Left forelimb (tissue), 1 donor: ENCODE results near the gene LATS2.

Source experiments
- DNase-seq: peaks from one replicate; pipeline ENCODE4 v3.0.0-alpha.2; 2018; ENCODE audit warnings: low spot score

The LATS2 gene

DNA sequence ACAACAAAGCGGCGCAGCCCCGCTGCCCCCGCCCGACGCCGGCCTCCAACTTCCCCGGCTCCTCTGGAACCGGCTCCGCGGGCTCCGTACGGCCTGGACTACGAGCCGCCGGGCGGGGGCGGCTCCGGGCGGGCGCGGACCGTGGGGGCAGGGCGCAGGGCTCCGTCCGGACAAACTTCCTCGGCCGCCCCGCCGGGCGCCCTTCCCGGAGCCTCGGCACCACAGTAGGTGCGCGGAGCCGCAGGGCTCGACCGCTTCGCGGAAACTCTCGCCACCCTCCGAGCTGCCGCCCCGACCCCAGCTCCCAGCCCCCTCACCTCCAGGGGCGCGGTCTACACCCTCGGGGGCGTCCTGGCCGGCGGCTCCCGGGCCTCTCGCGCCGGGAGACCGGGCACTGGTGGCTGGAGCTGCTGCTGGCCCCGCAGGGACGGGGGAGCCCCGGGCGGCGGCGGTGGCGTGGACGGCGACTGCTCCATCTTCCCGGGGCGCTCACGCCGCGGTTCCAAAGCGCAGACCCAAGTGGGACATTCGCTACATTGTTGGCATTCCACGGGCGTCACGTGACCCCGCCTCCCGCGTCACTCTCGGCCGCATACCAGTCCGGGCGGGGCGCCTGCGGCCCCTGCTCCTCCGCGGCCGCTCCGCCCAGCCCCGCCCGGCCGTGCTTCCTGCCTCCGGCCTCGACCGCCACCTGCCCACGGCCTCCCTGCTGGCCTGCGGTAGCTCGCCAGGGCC, at the start of gene LATS2:
Gene LATS2, minus strand, starts transcription at position 558 of the 735 bp plus-strand sequence. CDS start 15,560 bp downstream, outside the sequence.
- DNase-seq, result peak; percentile 96

DNA sequence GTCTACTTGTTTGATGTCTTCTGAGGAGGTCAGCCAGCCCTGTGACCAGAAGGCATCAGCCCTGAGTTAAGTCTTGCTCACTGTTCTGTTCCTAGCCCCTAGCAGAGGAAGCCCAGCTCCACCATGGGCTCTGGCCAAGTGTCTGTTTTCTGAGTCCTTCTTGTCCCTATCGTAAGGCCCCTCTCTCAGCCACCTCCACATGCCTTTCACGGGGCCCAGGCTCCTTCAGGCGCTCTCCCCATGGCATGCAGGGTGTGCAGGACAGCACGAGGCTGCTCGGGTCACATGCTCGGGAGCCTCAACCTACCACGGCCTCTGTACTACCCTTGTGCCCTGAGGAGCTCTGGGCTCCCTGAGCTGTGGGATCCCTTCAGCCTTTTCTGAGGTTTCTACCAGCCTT, 47.8 kb upstream of the LATS2 start:
- DNase-seq, result no peak

DNA sequence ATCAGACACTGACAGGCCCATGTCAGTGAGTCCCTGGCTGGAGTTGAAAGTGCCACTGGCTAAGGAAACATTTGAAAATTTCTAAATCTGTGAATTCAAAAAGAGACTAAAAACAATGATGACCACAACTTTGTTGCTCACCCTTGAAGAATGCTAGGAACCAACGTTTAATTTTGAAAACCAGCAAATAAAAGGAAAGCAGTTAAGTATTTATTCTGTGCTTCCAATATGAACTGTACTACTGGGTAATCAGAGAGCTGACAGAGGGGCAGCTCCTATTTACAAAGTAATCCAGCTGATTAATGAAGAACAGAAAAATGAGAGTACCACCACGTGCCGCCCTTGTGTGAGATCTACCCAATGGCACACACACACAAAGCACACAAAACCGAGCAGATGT, 44.7 kb upstream of the LATS2 start:
- DNase-seq, result no peak

DNA sequence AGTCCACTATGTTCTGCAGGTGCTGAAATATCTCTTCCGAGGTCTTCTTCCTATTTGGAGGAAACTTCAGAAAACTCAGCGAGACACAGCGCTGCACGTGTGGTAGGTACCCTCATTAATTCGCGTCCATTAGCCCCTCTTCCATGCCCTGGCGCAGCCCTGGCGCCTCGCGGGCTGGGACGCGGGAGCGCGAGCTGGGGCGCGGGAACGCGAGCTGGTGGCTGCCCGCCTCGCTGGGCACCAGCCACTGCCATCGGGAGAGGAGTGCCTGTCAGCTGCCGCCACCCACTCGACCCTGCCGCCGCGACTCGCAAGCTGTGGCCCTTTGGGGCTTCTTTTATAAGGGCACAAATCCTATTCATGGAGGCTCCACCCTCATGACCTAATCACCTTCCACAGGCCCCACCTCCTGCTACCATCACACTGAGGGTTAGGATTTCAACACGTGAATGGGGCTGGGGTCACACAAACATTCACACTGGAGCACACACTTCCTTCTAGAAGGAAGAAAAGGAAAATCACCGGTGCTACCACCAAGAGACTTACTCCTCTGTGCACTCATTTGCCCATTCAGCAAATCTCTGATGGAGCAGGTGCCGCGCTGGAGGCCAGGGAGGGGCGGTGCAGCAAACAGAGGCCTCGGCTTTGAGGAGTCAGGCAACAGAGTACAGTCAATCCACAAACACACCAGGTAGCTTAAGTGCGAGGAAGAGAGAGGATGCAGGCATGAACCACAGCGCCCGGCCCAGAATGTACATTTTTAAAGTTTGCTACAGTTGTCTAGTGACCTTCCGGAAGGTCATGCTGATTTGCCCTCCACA, 43.0 kb upstream of the LATS2 start:
- DNase-seq, result no peak

DNA sequence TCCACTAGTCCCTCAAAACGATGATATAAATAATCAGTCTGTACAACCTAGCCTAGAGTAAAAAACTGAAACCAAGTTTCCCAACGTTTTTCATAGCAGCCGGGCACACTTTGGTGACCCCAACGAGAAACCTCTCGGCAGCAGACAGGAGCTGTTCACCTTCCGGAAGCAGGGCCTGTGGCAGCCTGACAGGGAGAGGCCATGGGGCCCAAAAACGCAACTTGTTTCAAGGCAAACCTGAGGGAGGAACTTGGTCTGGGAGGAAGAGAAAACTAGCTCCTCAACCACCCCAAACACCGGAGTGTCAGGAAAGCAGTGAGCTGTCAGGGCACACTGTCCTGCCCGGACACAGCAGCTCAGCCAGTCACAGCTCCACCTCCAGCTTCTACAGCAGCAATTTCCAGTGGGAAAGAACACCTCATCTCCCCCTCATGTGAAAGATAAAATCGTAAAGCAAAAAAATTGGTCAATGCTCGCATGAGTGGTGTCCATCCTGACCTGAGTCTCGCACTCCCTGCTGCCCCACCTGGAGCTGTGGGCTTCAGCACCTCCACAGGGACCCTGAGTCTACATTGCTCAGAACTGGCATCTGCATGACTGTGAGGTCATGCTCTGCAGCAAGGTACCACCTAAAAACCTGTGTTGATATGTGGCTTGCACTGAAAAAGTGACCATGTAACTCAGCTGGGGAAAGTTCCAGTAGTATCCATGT, 40.6 kb upstream of the LATS2 start:
- no peak for DNase-seq

DNA sequence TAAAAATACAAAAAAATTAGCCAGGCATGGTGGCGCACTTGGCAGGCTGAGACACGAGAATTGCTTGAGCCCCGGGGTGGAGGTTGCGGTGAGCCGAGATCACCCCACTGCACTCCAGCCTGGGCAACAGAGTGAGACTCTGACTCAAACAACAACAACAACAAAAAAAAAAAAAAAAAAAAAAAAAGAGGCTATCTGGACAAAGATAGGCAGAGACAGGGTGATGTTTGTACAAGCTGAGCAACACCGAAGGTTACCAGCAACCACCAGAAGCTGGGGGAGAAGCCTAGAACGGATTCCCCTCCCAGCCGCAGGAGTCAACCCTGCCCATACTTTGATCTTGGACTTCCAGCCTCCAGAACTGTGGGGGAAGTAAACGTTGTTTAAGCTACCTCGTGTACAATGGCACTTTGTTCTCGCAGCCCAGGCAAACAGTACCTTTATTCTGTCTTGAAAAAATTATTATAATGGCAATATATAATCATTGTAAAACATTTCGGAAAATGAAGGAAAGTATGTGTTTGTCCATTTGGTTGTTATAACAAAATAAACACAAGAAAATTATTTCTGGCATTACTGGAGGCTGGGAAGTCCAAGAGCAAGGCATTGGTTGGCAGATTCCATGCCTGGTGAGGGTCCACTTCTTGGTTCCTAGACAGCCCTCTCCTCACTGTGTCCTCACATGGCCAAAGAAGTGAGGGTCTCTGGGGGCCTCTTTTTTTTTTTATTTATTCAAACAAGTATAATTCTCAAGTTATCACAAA, 39.8 kb upstream of the LATS2 start:
- DNase-seq, result no peak

DNA sequence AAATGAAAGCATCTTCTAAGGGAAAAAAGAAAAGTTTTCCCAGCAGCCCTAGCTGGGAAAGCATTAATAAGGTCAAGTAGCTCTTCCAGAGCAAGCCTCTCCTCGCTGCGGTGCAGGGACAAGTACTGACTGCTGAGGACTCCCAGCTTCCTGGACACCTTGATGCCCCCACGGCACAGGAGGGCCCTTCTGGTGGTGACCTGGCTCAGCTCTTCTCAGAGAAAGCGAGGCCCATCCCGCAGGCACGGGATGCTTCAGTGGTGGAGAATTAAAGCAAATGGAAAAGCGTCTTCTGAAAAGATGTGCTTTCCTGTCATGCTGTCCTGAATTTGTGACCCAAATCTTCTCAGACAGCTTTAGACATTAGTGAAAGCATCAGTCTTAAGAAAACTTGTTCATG, 38.8 kb upstream of the LATS2 start:
- DNase-seq, result no peak

DNA sequence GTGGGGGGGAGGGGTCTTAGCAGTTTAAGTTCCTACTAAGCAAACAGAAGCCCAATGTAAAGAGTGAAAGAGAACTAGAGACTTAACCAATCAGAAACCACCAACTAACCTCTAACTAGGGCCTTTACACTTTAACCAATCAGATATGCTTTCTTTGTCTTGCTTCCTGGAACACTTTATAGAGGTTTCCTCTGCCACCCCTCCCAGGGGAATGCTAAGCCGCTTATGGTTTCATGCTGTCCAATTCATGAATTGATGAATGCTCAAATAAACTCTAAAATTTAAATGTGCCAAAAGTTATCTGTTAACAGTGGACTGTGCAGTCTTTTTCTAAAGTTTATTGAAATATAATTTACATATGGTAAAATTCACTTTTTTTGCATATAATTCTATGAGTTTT, 33.9 kb upstream of the LATS2 start:
- DNase-seq, result no peak

DNA sequence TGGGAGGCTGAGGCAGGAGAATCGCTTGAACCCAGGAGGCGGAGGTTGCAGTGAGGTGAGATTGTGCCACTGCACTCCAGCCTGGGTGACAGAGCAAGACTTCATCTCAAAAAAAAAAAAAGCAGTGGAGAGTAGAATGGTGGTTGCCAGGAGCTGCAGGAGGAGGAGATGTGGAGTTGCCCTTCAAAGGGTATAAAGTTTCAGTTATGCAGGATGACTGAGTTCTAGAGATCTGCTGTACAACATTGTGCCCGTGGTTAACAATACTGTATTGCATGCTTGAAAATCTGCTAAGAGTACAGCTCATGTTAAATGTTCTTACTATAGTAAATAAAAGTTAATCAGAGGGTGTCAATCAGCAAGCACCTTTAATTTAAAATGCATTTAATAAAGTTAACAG, 28.4 kb upstream of the LATS2 start:
- DNase-seq, result no peak

DNA sequence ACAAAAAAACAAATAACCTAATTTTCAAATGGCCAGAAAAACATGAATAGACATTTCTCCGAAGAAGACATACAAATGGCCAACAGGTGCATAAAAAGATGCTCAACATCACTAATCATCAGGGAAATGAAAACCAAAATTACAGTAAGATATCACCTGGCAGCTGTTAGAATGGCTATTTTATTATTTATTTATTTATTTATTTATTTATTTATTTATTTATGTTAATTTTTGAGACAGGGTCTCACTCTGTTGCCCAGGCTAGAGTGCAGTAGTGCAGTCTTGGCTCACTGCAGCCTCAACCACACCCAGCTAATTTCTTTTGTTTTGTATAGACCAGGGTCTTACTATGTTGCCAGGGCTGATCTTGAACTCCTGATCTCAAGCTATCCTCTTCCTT, 27.1 kb upstream of the LATS2 start:
- DNase-seq, result no peak

DNA sequence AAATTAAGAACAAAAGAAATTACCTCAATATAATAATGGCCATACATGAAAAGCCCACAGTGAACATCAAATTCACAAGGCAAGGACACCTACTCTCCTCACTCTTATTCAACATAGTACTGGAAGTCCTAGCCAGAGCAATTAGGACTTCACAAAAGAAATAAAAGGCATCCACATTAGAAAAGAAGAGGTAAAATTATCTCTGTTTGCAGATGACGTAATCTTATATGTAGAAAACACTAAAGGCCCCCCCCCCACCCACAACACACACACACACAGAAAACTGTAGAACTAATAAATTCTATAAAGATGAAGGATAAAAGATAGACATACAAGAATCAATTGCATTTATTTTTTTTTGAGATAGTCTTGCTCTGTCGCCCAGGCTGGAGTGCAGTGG, 25.5 kb upstream of the LATS2 start:
- no peak for DNase-seq

DNA sequence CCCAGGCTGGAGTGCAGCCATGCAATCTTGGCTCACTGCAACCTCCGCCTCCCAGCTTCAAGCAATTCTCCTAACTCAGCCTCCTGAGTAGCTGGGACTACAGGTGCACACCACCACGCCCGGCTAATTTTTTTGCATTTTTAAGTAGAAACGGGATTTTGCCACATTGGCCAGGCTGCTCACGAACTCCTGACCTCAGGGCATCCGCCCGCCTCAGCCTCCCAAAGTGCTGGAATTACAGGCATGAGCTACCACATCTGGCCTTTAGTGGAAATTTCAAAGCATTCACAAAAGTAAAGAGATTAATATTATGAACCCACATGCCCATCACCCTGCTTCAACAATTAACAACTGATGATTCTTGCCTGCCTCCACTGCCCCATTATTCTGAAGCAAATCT, 20.5 kb upstream of the LATS2 start:
- DNase-seq, result no peak

DNA sequence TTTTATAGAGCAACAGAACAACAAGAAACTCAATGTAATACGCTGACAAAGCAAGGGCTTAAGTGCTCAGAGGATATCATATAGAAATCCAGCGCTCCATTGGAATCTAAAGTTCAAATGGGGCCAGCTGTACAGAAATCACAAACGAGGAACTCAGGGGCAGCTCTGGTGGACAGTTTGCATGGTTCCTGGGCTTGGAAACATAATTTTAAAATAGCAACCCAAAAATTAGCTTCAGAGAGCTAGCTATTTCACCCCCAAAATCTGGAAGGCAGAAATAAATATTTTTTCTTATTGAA, 19.2 kb upstream of the LATS2 start:
- no peak for DNase-seq

DNA sequence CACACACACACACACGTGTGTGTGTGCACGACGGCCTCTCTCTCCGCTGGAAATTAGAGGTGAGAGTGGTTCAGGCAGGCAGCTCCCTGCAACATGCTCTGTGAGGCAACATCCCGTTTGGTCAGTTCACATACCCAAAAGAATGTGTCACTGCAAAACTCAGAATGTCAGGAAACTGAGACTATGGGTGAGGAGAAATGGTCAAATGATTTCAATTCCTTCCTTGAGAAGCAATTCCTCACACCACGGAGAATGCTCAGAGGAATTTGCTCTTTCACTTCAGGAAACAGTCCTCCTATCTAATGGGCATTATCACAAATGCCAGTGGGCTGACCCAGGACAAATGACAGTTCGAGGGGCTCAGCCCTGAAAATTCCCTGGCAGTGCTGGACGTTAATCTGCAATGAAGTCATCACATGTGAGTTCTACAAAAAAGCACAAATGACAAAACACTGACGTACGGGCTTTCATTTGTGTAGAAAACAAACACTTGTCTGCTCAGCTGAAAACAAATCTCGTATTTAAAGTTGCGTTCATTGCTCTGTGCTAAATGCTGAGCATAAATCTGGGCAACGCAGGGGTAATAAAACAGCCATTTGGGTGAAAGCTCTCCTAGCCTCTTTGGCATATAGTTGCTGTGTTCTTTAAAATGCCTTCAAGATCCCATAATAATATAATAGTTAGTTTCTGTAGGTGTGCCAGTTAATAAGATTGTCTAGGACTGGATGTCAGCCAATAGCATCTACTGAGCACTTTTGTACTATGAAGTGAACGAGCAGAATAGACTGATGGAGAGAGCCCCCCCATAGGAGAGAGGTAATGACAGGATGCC, 18.6 kb upstream of the LATS2 start:
- no peak for DNase-seq

DNA sequence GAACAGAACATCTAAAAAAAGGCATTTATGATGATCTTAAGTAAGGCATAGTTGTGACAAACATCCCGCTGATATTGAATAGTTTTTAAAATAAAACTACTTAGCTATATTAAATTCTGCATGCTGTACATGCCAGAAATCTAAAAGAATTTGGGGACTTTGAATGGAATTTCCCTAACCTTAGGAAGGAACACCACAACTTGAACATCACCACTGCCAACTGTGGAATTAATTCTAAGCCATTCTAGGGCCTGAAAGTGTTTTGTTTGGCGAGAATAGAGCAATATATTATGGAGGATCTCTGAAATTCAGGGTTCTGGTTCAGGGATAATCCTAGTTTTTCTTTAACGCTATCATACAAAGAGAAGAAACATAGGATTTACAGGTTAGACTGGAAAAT, 17.8 kb upstream of the LATS2 start:
- DNase-seq, result no peak

DNA sequence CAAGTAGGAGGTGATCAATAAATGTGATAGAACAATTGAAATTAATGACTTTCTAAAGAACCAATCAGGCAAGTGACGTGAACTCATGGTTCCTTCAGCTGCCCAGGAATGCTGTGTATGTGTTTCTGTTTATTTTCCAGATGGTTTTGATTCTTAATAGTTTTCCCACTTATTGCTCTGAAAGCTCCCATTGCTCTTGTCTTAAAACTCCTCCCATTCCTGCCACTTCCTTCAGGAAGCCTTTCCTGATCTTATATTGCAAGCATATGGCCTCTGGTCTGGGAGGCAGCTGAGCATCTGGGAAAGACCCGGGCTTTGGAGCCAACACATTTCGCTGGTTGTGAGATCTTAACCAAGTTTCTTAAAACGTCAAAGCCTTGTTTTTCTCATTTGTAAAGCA, 17.1 kb upstream of the LATS2 start:
- DNase-seq, result no peak

DNA sequence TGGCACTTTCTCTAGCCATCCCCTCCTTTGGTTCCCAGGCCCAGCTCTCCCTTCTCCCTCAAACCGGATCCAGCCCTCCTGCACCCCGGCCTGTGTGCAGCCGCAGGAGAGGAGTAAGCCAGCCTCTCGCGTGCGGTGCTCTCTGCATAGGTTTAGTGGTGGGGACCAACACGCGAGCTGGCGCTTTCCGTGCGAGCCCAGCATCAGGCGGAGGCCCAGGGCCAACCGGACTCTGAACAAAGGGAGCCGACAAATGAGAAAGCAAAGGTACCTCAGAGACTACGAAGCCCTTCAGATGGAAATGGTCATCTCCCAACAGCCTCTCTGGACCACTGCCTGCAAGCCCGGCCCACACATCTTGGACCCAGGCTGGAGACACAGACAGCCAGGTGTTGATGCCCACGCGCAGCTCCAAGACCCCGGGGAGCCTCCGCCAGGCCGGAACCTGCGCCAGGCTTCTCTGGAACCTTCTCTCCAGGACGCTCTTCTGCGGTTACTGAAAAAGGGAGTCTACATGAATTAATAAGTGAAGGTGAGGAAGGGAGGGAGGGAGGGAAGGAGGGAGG, 16.5 kb upstream of the LATS2 start:
- DNase-seq, result no peak

DNA sequence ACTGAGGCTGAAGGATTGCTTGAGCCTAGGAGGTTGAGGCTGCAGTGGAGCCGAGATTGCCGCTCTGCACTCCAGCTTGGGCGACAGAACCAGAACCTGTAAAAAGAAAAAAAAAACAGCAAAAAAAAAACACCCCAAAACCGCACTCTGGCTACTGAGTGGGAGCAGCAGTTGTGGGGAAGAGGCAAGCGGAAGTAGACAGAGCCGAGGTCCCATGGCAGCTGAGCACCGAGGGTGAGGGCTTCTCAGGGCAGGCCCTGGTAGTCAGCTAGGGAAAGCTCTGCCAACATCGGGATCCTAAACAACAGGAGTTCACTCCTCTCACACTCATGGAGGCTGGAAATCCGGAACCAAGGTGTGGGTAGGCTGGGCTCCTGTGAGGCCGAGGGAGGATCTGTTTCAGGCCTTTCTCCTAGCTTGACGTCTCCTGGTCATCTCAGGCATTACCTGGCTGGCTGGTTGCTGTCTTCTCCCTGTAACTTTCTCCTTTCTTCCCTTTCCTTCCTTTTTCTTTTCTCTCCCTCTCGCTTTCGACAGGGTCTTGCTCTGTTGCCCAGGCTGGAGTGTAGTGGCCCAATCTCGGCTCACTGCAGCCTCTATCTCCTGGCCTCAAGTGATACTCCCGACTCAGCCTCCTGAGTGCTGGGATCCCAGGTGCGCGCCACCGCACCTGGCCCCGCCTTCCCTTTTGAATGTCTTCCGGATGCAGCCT, 15.8 kb upstream of the LATS2 start:
- no peak for DNase-seq

DNA sequence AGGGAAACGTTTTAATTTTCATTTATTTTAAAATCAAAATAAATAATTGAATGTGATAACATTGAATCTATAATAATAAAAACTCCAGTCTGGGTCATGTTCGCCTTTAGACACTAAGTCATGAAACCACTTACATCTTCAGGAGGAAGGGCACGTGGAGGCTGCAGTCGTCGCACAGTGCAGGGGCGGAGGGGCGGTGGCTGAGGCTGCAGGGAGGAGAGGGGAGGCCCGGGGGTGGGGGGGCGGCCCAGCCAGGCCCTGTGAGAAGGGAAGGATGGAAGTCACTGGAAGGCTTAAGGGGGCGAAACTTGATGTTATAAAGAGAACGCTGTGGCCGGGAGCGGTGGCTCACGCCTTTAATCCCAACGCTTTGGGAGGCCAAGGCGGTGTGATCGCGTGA, 14.9 kb upstream of the LATS2 start:
- DNase-seq, result no peak
